Testis (tissue), 2 donors: Measurements from ENCODE around the gene ZNF540.

ENCODE experiments used
- POLR2A ChIP-seq: fragments of 450-650 bp; IDR thresholded peaks from one replicate; pipeline ENCODE4 v1.6.1; 2017; ENCODE audit warnings: antibody characterized with exemption, mild to moderate bottlenecking, moderate library complexity
- TF ChIP-seq, protein P1 (sequence below), 3 experiments: fragments of 450-650 bp in 2 of 3; fragments of 200-600 bp in 1 of 3; sonication (generic) in 1 of 3; IDR thresholded peaks; one replicate each; pipeline ENCODE4 v1.5.1; 2016 to 2019; ENCODE audit warnings: antibody characterized with exemption in 3 of 3, mild to moderate bottlenecking in 2 of 3, moderate library complexity in 1 of 3

DNA sequence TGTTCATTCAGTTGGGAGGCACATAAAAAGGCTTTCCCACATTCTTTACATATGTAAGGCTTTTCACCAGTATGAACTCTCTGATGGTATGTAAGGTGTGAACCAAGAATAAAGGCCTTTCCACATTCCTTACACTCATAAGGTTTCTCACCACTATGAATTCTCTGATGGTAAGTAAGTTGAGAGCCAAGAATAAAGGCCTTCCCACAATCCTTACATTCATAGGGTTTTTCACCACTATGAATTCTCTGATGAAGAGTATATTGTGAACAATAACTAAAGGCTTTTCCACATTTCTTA is 29.4 kb upstream of the ZNF540 start:
- TF ChIP-seq, protein P1, sequence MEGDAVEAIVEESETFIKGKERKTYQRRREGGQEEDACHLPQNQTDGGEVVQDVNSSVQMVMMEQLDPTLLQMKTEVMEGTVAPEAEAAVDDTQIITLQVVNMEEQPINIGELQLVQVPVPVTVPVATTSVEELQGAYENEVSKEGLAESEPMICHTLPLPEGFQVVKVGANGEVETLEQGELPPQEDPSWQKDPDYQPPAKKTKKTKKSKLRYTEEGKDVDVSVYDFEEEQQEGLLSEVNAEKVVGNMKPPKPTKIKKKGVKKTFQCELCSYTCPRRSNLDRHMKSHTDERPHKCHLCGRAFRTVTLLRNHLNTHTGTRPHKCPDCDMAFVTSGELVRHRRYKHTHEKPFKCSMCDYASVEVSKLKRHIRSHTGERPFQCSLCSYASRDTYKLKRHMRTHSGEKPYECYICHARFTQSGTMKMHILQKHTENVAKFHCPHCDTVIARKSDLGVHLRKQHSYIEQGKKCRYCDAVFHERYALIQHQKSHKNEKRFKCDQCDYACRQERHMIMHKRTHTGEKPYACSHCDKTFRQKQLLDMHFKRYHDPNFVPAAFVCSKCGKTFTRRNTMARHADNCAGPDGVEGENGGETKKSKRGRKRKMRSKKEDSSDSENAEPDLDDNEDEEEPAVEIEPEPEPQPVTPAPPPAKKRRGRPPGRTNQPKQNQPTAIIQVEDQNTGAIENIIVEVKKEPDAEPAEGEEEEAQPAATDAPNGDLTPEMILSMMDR (IDR thresholded peaks at IDR 0.05): no peak
- TF ChIP-seq POLR2A: no peak
